Thyroid gland (tissue), 4 donors: ENCODE results near the gene MALAT1.

Experiments used
- CTCF ChIP-seq, 6 experiments: fragments of 200-600 bp in 3 of 6; fragments of 450-650 bp in 3 of 6; sonication (generic) in 3 of 6; IDR thresholded peaks; one replicate each; pipeline ENCODE4 v1.5.1; 2016 to 2019; ENCODE audit warnings: antibody characterized with exemption in 6 of 6, mild to moderate bottlenecking in 2 of 6, inconsistent platforms in 1 of 6, moderate library complexity in 1 of 6
- POLR2A ChIP-seq, 2 donors: fragments of 450-650 bp; IDR thresholded peaks; one replicate each; pipeline ENCODE4 v1.6.1; 2017; ENCODE audit warnings: antibody characterized with exemption in 2 of 2, mild to moderate bottlenecking in 2 of 2, moderate library complexity in 1 of 2

GRCh38 chr11:65452806-65453490 lies 45.9 kb upstream of the MALAT1 start:
- TF ChIP-seq CTCF (IDR thresholded peaks at IDR 0.05), result no peak
- no peak for TF ChIP-seq POLR2A (IDR thresholded peaks at IDR 0.05)
